GM19395 (cell line): ENCODE results near the gene NMD3.

Source experiments
- ATAC-seq: cut with Tn5 transposase; IDR thresholded peaks from one replicate; pipeline ENCODE4 v1.9.1; 2021; ENCODE audit warnings: mild to moderate bottlenecking, moderate library complexity; ENCODE audit not compliant: unreplicated experiment

Gene NMD3

DNA sequence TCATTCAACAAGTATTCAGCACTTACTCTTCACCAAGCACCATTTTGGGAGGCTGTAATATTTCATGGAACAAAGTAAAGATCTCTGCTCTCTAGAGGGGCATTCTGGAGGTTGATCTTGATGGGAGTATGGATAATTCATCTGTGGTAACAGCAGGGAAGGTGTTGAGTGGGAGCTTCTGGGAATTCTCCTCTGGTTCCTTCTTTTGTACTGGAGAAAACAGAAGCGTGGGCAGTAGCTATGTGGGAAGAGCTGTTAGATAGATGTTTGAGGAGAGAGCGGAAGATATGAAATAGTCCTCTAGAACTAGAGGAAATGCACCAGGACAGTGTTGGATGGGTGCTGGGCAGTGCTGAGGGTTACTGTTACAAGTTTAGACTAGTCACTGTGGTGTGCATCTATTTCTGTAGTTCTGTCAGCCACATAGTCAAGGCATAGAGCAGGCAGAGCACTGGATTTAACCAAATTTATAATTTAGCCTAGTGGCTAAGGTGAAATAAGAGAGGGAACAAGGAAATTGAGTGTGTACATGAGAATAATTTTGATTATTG, 9.6 kb downstream of the NMD3 start:
- no peak for ATAC-seq

DNA sequence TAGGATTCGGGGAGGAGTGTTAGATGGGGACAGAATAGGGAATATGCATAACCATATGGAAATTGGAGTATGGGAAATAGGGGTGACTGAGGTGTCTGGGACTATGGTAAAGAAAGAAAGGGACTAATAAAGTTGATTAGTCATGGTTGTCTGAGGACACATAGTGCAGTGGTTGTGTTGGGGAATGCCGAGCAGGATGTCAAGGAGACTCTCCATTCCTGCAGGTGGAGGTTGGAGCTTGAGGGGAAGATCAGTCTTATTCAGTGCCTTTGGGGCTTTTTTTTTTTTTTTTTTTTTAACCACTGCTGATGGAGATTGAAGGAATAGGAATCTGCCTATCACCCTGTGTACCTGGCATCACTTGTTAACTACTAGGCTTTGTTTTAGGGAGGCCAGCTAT, 10.8 kb downstream of the NMD3 start:
- no peak for ATAC-seq

DNA sequence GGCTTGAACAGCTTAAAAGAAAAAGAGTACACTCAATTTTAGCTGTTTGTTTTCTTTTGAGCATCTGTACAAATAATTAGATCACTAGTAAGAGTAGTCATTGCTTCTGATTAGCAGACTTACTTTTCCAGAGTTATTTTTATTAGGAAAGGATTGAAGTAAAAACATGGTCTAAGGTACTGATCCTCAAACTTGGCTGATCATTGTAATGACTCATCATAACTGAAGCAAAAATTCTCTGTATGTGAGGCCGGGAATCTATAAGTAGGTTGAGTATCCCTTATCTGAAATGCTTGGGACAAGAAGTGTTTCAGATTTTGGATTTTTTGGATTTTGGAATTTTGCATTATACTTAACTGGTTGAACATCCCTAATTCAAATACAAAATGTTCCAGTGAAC, 12.4 kb downstream of the NMD3 start:
- ATAC-seq: no peak

DNA sequence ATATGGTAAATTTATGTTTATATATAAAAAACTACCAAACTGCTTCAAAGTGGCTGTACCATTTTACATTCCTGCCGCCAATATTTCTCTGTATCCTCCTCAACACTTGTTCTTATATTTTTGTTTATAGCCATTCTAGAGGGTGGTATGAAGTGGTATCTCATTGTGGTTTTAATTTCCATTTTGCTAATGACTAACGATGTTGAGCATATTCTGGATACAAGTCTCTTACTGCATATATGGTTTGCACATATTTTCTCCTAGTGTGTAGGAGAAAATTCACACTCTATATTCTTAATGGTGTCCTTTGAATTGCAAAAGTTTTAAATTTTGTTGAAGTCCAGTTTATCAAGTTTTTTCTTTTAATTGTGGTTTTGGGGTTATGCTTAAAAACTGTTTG, 15.1 kb downstream of the NMD3 start:
- ATAC-seq: no peak

DNA sequence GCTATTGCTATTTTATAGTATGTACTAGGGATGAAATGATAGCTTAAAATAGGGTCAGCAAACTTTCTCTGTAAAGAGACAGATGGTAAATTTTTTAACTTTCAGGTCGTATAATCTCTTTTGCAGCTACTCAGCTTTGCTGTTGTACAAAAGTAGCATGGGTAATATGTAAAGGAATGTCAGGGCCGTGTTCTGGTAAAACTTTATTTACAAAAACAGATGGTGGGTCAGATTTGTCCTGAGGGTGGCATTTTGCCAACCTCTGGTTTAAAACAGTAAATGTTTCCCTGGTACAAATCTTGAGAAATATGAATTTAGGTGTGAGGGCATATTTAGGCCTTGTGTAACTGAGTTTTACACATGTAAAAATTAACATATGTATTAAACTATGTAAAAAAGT, 18.6 kb downstream of the NMD3 start:
- ATAC-seq: no peak

DNA sequence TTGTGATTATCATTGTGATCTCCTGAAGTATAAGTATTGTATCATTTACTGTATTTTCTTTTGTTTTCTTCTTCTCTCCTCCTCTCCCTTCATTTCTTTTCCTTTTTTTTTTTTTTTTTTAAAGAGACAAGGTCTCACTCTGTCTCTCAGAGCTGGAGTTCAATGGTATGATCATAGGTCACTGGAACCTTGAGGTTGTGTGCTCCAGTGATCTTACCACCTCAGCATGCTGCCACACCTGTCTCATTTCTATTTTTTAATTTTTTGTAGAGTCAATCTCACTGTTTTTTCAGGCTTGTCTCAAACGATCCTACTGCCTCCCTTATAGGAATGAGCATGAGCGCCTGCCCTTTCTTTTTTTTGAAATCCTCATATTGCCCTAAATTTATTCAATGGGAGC, 23.4 kb downstream of the NMD3 start:
- no peak for ATAC-seq

DNA sequence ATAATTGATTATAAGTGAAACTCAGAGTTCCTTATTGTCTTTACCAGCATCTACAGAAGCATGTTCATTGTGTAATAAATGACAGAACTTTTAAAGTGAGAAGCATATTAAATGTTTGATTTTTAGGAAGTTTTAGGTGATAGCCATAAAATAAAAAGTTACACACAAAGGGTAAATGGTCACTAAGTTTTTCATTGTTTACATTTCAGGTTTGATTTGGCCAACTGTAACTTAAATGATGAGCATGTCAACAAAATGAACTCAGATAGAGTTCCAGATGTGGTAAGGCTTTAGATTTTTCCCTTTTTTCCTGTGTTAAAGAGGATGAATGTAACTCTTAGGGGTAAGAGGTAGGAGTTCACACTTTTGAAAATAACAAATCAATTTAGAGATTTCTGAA, 25.9 kb downstream of the NMD3 start:
- no peak for ATAC-seq

DNA sequence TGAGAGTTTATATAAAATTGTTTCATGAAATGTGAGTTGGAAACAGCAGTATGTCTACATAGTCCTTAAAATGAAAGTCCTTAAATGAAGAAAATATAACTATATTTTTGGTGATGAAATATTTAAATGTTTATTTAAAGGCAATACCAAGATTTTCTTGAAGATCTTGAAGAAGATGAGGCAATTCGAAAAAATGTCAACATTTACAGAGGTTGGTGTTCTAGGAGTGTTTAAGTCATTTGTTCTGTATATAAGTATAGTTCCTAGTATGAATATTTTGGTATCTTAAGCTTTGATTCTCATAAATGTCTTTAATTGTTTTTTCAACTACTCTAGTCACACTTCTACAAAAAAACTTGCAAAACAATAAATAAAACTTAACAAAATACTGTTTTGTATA, 29.0 kb downstream of the NMD3 start:
- ATAC-seq: no peak

DNA sequence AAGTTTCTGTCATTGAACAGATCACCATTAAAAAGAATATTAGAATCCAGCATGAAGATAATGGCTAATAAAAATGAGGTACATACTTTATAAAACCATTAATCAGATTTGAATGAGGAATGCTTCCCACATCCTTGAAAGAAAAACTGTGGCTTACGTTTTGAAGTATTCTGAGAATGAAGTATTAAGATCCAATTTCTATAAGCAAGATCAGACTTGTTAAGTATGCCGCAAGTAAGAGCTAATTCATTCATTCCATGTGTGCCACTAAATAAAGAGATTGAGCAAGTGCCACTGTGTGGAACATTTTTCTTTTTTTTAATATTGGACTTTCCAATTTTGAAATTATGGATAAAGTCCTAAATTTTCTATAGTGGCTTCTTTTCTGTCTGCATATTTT, 30.6 kb downstream of the NMD3 start:
- ATAC-seq: no peak

DNA sequence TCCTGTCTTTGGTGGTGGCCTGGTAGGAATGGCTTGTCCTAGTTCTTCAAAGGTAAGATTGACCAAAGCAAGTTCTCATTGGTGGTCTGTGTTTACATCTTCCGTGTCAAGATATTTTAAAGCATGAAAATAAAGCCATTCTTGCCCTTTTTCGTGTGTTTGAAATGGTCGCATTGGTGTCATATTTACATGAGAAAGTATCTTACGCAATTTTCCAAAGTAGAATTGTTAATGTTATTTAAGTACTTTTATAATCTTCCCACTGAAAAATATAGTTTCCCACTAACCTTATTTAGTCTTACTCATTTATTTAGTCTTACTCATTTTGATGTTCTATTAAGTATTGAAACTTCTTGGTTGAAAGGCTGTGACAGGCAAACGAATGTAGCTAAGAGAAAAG, 31.0 kb downstream of the NMD3 start:
- no peak for ATAC-seq

DNA sequence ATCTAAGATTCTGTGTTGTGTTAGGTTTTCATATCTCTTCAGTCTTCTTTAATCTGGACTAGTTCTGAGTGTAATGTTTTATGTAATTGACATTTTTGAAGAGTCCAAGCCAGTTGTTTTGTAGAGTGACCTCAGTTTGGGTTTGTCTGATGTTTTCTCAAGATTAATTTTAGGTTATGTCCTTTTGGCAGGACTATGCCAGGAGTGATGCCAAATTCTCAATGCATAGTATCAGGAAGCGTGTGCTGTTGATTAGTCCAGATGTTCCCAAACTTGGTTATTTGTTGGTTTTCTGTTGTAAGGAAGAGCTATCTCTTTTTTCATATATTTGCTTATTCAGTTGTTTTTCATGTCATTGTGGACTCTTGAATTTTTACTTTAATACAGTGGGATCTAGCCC, 32.6 kb downstream of the NMD3 start:
- ATAC-seq: no peak

DNA sequence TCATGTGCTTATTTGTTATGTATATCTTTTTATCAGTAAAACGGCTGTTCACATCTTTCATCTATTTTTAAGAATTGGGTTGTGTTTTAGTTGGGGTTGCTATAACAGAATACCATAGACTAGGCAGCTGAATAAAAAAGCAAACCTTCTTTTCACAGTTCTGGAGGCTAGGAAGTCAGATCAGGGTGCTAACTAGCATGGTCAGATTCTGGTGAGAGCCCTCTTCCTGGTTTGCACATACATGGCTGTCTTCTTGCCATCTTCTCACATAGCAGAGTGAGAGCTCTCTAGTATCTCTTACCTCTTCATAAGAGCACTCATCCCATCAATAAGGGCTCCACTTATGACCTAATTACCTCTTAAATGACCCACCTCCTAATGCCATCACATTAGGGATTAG, 33.8 kb downstream of the NMD3 start:
- ATAC-seq: no peak

DNA sequence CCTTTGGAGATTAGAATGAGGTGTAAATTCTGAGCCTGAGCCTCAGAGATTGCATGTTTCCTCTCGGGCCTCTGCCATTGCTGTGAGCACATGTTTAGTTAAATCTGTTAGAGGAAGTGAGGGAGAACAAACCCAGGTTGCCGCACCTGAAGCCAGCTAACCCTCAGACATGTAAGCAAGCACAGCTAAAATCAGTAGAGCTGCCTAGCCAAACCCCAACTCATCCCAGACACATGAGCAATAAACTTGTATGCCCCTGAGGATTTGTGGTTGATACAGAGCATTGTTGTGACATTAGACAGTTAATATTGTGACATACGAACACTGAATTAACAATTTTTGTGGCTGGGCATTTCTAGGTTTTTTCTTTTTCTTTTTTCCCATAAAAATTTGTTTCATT, 41.9 kb downstream of the NMD3 start:
- no peak for ATAC-seq

DNA sequence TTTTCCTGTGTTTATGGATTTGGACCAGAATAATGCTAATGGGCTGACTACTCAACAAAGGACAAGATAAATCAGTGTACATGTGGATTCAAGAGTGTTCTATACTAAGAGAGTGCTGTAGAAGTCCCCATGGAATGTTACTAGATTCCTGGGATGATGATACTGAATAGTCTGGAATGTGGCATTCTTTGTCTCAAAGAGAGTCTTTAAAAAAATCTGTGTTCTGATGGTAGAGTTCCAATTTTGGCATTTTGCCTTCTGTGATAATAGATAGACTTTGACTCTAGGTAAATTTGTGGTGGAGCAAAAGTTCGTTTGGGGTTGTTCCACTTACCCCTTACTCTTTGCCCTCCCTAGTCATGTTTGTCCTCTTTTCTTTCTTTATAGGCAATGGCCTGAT, 43.7 kb downstream of the NMD3 start:
- no peak for ATAC-seq

DNA sequence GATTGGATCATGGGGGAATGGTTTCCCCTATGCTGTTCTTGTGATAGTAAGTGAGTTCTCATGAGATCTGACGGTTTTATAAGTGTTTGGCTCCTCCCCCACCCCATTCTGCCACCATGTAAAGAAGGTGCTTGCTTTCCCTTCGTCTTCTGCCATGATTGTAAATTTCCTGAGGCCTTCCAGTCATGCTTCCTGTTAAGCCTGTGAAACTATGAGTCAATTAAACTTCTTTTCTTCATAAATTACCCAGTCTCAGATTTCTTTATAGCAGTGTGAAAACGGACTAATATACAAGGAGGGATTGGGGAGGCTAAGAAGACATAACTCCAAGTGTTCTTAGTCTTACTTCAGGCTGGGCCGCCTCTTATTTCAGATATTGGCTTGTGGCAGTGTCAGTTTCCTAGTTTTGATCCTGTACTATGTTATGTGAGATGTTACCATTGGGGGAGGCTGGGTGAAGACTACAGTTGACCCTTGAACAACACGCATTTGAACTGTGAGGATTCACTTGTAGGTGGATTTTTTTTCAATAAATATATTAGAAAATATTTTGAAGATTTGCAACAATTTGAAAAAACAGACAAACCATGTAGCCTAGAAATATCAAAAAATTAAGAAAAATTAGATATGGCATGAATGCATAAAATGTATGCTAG, 44.9 kb downstream of the NMD3 start:
- no peak for ATAC-seq

DNA sequence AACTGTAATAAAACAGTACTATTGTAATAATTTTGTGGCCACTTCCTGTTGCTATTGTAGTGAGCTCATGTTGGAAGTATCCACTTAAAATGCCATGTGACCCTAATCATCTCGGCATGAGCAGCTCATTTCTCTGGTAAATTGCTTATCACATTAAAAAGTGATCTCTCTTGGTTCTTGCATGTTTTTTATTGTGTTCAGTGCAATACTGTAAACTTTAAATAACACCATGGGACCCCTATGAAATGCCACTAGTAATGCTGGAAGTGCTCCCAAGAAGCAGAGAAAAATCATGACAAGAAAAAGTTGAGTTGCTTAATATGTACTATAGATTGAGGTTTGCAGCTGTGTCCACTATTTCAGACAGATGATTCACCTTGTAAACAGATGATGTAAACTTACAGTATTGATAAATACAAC, 45.6 kb downstream of the NMD3 start:
- ATAC-seq: no peak

DNA sequence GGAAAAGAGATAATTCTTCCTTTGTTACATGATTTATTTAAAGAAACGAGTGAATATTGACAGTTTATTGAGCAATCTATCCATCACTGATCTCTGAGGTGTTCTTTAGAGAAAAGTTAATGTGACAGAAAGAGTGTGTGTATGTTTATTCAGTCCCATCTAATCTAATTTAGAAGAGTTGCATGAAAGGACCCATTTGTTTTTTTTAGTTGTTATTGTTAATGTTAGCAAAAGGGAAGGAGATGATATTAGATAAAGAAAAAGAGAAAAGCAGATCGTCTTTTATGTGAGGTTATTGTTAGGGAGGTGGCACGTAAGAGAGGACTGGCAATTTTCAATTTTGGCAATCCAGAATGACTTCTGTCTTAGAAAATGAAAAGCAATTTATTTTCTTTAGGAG, 46.5 kb downstream of the NMD3 start:
- no peak for ATAC-seq

DNA sequence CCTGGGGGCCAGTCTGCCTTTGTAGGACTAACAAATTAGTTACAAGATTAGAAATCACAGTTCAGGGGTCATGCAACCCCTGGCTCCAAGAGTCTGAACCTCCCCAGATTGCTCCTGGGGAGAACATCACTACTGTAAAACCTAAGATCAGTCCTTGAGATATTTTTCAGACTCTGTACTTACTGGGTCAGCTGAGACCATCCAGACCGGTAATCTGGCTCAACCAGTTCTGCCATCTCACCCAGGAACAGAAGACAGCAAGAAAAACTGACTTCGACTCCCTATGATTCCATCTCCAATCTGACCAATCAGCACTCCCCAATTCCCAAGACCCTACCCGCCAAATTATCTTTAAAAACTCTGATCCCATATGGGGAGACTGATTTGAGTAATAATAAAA, 47.5 kb downstream of the NMD3 start:
- ATAC-seq: no peak

DNA sequence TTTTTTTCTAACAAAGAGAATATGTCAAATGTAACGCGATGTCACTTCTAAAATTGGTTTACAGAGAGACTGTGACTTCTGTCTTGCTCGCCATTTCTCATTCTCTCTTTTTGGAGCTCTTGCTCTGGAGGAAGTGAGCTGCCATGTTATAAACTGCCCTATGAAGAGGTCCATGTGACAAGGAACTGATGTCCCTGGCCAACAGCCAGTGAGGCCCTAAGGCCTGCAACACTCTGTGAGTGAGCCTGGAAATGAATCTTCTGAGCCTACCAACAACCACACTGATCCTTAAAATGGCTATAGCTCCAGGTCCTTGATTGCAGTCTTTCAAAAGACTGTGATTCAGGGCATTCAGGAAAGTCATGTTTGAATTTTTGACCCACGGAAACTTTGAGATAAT, 49.9 kb downstream of the NMD3 start:
- no peak for ATAC-seq

DNA sequence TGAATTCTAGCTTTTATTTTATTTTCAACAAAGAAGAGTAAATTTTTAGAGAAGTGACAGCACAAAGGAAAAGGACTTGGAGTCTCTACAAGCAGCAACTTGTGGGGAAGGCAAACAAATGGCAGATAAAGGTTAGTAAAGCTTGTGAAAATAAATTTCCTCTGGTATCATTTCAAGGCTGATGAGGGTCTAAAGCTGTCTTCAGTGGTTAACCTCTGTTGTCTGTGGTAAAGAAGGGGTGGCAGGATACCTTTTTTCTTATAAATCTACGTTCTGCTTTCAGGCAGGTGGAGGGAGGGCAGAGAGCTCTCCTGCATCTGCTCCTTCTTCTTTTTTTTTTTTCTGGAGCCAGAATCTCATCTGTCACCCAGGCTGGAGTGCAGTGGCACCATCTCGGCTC, 50.5 kb downstream of the NMD3 start:
- ATAC-seq: no peak

DNA sequence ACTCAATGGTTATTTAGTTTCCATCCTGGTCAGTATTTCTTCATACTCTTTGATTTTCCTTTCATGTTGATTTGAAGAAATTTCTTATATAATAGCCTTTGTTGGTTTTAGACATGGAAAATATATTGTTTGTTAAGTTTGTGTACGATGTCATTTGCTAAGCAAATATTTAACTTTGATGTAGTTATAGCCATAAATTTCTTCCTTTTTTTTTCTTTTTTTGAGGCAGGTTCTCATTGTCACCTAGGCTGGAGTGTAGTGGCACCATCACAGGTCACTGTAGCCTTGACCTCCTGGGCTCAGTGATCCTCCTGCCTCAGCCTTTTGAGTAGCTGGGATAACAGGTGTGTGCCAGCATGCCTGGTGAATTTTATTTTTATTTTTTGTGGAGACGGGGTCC, 51.4 kb downstream of the NMD3 start:
- ATAC-seq: no peak

DNA sequence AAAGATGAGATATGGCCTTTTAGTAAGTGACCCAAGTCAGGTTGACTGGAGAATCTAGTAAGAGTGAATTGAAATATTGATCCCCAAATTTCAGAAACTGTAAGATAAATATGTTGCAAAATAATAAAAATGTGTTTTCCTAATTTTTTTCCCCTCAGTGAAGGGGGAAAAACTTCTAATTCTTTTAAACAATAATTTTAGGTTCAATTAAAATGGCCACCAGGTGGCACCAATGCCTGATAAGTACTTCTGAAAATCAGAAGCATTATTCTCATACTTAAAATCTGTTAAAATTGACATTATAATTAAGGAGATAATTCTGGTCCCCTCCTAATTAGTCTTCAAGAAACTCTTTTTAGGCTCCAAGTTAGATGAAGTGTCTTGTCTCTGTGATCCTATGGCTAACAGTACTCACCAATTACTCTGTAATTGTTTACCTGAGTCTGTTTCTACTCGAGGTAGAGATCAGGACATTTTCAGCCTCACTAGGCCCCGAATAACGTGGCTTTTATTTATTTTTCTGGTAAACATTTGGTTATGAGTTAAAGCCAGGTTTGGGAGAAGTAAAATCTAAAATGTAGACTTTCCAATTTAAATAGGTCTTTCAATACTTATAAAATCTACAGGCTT, 52.6 kb downstream of the NMD3 start:
- no peak for ATAC-seq
